ENCODE results near the gene TAC4. TPM values are rescaled to one million over a fixed set of nuclear protein-coding genes. Genes with fewer than 3 reads are reported as not detected.

Gene TAC4
- total and polyA plus RNA-seq, 4 donors: not detected

DNA sequence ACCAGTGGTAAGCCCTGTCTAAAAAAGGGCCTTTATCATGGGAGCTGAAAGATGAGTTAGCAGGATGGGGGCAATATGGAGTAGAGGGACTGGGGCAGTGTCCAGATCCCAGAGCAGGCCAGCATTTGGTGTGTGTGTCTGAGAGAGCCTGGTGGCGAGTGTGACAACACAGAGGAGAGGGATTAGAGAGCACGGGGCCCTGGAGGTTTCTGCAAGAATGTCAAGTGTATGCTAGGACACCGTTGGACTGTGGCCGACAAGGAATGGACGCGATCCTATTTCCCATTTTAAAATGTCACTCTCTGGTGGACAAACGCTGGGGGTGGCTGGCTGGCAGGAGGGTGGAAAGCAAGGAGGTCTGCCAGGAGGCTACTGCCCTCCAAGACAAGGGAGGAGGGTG, 12.4 kb downstream of the TAC4 start:
- peaks cover 0 to 9% (median 3%) of the 10 kb centered on the region in 4 donors for H3K4me1 ChIP-seq (ENCODE audit: control insufficient read depth in 4 of 4, insufficient read depth in 4 of 4, low read length in 3 of 4)
- DNase-seq (ENCODE audit: low spot score): no peak
- H3K9ac ChIP-seq (ENCODE audit: low read depth in 1 of 2, low read length in 2 of 2): no peak overlapping the region
- TF ChIP-seq YY1 (IDR thresholded peaks at IDR 0.05): no peak
- TF ChIP-seq, protein P1, sequence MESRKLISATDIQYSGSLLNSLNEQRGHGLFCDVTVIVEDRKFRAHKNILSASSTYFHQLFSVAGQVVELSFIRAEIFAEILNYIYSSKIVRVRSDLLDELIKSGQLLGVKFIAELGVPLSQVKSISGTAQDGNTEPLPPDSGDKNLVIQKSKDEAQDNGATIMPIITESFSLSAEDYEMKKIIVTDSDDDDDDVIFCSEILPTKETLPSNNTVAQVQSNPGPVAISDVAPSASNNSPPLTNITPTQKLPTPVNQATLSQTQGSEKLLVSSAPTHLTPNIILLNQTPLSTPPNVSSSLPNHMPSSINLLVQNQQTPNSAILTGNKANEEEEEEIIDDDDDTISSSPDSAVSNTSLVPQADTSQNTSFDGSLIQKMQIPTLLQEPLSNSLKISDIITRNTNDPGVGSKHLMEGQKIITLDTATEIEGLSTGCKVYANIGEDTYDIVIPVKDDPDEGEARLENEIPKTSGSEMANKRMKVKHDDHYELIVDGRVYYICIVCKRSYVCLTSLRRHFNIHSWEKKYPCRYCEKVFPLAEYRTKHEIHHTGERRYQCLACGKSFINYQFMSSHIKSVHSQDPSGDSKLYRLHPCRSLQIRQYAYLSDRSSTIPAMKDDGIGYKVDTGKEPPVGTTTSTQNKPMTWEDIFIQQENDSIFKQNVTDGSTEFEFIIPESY (IDR thresholded peaks at IDR 0.05): no peak
- TF ChIP-seq NR2F2 (IDR thresholded peaks at IDR 0.05): no peak
- TF ChIP-seq, protein P2, sequence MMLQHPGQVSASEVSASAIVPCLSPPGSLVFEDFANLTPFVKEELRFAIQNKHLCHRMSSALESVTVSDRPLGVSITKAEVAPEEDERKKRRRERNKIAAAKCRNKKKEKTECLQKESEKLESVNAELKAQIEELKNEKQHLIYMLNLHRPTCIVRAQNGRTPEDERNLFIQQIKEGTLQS (IDR thresholded peaks at IDR 0.05): no peak
- H3K4me3 ChIP-seq (ENCODE audit: low read depth in 1 of 3, low read length in 3 of 3): no peak overlapping the region
- WGBS: 91% methylated on average over 7 of the region's 7 CpGs
- no peaks in the 10 kb centered on the region for H3K27me3 ChIP-seq (ENCODE audit: control insufficient read depth in 4 of 4, insufficient read depth in 4 of 4, low read length in 3 of 4)
- H3K9me3 ChIP-seq (ENCODE audit: control insufficient read depth in 4 of 4, low read length in 3 of 4): no peaks in the 10 kb centered on the region
- H3K36me3 ChIP-seq (ENCODE audit: control insufficient read depth in 4 of 4, insufficient read depth in 3 of 4, low read depth in 1 of 4, low read length in 3 of 4): peaks cover 0 to 12% (median 10%) of the 10 kb centered on the region in 4 donors
- H3K27ac ChIP-seq (ENCODE audit: low read depth in 1 of 2, low read length in 2 of 2): no peak overlapping the region

GRCh38 chr17:49834118-49834743, 13.6 kb downstream of the TAC4 start:
- 97% methylated on average over 19 of the region's 19 CpGs for WGBS
- Histone ChIP-seq H3K27ac (ENCODE audit: low read depth in 1 of 2, low read length in 2 of 2) (no peak overlapping the region), H3K36me3 (ENCODE audit: control insufficient read depth in 4 of 4, insufficient read depth in 3 of 4, low read depth in 1 of 4, low read length in 3 of 4) (peaks cover 1 to 17% (median 12%) of the 10 kb centered on the region in 4 donors)

More at GRCh38 chr17:49834118-49834743, 13.6 kb downstream of the TAC4 start:
- Histone ChIP-seq H3K4me1 (ENCODE audit: control insufficient read depth in 4 of 4, insufficient read depth in 4 of 4, low read length in 3 of 4) (peaks cover 0 to 9% (median 3%) of the 10 kb centered on the region in 4 donors), H3K4me3 (ENCODE audit: low read depth in 1 of 3, low read length in 3 of 3) (no peak overlapping the region), H3K27me3 (ENCODE audit: control insufficient read depth in 4 of 4, insufficient read depth in 4 of 4, low read length in 3 of 4) (no peaks in the 10 kb centered on the region), H3K9ac (ENCODE audit: low read depth in 1 of 2, low read length in 2 of 2) (no peak overlapping the region), H3K9me3 (ENCODE audit: control insufficient read depth in 4 of 4, low read length in 3 of 4) (no peaks in the 10 kb centered on the region)
- no peak for DNase-seq (ENCODE audit: low spot score)
- TF ChIP-seq RAD21 (IDR thresholded peaks at IDR 0.05): no peak
- TF ChIP-seq, protein P3, sequence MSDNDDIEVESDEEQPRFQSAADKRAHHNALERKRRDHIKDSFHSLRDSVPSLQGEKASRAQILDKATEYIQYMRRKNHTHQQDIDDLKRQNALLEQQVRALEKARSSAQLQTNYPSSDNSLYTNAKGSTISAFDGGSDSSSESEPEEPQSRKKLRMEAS (IDR thresholded peaks at IDR 0.05): no peak
- no peak for TF ChIP-seq NR2F2 (IDR thresholded peaks at IDR 0.05)
- TF ChIP-seq, protein P4, sequence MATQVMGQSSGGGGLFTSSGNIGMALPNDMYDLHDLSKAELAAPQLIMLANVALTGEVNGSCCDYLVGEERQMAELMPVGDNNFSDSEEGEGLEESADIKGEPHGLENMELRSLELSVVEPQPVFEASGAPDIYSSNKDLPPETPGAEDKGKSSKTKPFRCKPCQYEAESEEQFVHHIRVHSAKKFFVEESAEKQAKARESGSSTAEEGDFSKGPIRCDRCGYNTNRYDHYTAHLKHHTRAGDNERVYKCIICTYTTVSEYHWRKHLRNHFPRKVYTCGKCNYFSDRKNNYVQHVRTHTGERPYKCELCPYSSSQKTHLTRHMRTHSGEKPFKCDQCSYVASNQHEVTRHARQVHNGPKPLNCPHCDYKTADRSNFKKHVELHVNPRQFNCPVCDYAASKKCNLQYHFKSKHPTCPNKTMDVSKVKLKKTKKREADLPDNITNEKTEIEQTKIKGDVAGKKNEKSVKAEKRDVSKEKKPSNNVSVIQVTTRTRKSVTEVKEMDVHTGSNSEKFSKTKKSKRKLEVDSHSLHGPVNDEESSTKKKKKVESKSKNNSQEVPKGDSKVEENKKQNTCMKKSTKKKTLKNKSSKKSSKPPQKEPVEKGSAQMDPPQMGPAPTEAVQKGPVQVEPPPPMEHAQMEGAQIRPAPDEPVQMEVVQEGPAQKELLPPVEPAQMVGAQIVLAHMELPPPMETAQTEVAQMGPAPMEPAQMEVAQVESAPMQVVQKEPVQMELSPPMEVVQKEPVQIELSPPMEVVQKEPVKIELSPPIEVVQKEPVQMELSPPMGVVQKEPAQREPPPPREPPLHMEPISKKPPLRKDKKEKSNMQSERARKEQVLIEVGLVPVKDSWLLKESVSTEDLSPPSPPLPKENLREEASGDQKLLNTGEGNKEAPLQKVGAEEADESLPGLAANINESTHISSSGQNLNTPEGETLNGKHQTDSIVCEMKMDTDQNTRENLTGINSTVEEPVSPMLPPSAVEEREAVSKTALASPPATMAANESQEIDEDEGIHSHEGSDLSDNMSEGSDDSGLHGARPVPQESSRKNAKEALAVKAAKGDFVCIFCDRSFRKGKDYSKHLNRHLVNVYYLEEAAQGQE (IDR thresholded peaks at IDR 0.05): no peak
- TF ChIP-seq JUND (IDR thresholded peaks at IDR 0.05): no peak
- TF ChIP-seq SP1 (IDR thresholded peaks at IDR 0.05): no peak
- no peak for TF ChIP-seq YY1 (IDR thresholded peaks at IDR 0.05)
